ENCODE data around the gene SPATA18.

Gene SPATA18

DNA sequence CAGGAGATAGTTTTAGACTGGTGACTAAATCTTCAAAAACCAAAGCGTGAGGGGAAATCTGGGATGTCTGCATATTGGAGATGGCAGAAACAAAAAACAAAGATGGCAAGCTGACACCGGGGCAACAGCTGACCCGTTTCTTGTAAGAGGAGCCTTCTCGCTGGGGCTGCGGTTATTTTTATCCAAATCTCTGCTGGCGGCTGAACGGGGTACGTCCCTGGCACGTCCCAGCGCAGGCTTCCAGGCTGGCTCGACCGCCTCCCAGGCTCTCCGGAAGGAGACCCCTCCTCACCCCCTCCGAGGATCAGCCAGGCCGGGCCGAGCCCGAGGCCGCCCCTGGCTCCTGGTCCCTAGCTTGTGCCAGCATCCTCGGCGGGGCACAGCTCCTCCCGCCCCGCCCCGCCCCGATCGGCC, 13.4 kb upstream of the SPATA18 start:
- no peak for DNase-seq (ENCODE audit: low read depth)
- TF ChIP-seq MYC (IDR thresholded peaks at IDR 0.05; ENCODE audit: low read depth, low read length) (no peak), CTCF (IDR thresholded peaks at IDR 0.05; ENCODE audit: low read depth, low read length) (no peak), POLR2A (IDR thresholded peaks at IDR 0.05; ENCODE audit: extremely low read depth, insufficient read length) (no peak)
- TF ChIP-seq, protein P1, sequence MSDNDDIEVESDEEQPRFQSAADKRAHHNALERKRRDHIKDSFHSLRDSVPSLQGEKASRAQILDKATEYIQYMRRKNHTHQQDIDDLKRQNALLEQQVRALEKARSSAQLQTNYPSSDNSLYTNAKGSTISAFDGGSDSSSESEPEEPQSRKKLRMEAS (IDR thresholded peaks at IDR 0.05; ENCODE audit: low read depth, low read length), result no peak
- H3K4me3 ChIP-seq (ENCODE audit: low read depth, low read length), result no peak overlapping the region

GRCh38 chr4:52038103-52038912, 12.8 kb upstream of the SPATA18 start, which contains the start of gene SGCB:
TSS of gene SGCB (minus strand) at chr4:52038299. CDS start at chr4:52038259, 40 bp downstream.
- no peak within 1 kb of the TSS for H3K4me3 ChIP-seq (ENCODE audit: low read depth, low read length)
- peak; percentile 29 for DNase-seq (ENCODE audit: low read depth)
- TF ChIP-seq MYC (IDR thresholded peaks at IDR 0.05; ENCODE audit: low read depth, low read length), result no peak

DNA sequence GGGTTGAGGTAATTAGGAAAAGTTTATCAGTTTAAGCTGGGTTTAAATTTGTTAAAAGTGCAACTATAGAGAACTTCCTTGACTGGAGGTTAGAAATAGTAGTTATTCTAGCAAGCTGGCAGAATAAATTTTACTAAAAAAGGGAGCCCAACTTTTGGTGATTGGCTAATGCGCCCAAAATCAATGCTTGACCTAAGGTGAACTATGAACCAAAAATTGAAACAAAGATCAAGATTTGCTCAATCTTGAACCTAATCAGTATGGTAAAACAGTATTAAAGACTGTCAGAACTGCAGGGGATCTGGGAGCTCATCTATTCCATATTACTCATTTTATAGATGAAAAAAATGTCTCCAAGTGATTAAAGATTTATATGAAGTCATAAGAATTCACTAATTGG, 6.1 kb upstream of the SPATA18 start:
- DNase-seq (ENCODE audit: low read depth), result no peak
- TF ChIP-seq CTCF (IDR thresholded peaks at IDR 0.05; ENCODE audit: low read depth, low read length), result no peak
- TF ChIP-seq, protein P1 (IDR thresholded peaks at IDR 0.05; ENCODE audit: low read depth, low read length), result no peak
- no peak for TF ChIP-seq POLR2A (IDR thresholded peaks at IDR 0.05; ENCODE audit: extremely low read depth, insufficient read length)
- no peak for TF ChIP-seq MYC (IDR thresholded peaks at IDR 0.05; ENCODE audit: low read depth, low read length)
- H3K4me3 ChIP-seq (ENCODE audit: low read depth, low read length), result no peak overlapping the region

DNA sequence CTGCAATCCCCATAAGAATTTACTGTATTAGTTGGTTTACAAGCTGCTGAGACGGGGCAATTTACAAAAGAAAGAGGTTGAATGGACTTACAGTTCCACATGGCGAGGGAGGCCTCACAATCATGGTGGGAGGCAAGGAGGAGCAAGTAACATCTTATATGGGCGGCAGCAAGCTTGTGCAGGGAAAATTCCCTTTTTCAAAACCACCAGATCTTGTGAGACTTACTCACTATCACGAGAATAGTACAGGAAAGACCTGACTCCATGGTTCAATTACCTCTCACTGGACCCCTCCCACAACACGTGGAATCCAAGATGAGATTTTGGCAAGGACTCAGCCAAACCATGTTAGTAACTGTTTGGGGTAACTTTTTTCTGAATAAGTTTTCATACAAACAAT, 1.8 kb upstream of the SPATA18 start:
- DNase-seq (ENCODE audit: low read depth), result no peak
- no peak for TF ChIP-seq MYC (IDR thresholded peaks at IDR 0.05; ENCODE audit: low read depth, low read length)
- H3K4me3 ChIP-seq (ENCODE audit: low read depth, low read length), result no peak overlapping the region

DNA sequence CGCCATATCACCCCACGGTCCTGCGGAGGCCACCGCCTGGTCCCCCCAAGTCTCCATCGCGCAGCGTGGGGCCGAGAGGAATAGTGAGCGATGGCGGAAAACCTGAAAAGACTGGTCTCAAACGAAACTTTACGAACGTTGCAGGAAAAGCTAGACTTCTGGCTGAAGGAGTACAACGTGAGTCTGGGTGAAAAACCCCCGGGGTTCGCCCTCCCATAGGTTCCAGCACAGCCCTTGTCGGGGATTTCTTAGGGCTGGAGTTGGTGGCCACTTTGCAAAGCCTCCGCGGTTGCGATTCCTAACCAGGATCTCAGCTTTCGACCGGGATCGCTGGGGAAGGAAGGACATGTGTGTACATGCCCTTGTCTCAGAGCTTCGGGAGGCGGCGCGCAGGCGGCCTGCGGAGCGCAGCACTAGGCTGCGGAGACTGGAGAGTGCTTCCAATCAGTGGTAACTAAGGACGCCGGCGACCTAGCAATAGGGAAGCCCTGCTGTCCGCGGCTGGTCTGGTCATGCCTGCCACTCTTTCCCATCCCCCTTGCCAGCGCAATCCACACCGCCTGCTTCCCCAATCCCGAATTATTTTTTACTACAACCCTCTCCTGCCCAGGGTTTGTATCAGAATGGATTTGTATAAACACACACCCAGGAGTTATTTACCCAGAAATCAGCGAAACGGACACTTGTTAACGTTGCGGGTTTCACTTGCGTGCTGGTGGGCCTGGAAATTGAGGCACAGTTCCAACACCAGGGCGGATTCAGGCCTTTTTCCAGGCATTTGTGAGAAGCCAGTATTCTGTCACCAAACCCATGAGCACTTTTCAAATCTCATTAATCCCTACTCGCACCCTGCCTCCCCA, 741 bp downstream of the SPATA18 start:
- no peak for TF ChIP-seq CTCF (IDR thresholded peaks at IDR 0.05; ENCODE audit: low read depth, low read length)
- TF ChIP-seq MYC (IDR thresholded peaks at IDR 0.05; ENCODE audit: low read depth, low read length), result no peak
- TF ChIP-seq POLR2A (IDR thresholded peaks at IDR 0.05; ENCODE audit: extremely low read depth, insufficient read length), result no peak
- TF ChIP-seq, protein P1 (IDR thresholded peaks at IDR 0.05; ENCODE audit: low read depth, low read length), result no peak
- no peak overlapping the region for H3K4me3 ChIP-seq (ENCODE audit: low read depth, low read length)
- DNase-seq (ENCODE audit: low read depth), result no peak

DNA sequence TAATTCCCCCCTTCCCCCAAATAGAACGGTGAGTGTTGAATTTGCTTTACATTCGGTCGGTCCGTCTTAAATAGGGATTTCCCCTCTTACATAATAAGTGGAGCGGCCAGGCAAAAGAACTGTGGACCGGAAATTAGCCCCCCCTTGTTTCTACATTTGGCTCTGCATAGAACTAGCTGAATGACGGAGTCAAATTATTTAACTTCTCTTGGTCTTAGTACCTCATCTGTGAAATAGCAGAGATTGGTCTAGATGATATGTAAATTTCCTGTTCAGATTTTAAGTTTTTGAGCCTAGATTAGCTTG, 1.3 kb downstream of the SPATA18 start:
- H3K4me3 ChIP-seq (ENCODE audit: low read depth, low read length), result no peak overlapping the region
- DNase-seq (ENCODE audit: low read depth), result peak; percentile 9
- TF ChIP-seq MYC (IDR thresholded peaks at IDR 0.05; ENCODE audit: low read depth, low read length) (no peak), CTCF (IDR thresholded peaks at IDR 0.05; ENCODE audit: low read depth, low read length) (no peak), POLR2A (IDR thresholded peaks at IDR 0.05; ENCODE audit: extremely low read depth, insufficient read length) (no peak)
- TF ChIP-seq, protein P1 (IDR thresholded peaks at IDR 0.05; ENCODE audit: low read depth, low read length), result no peak
